Measurements from ENCODE around the gene HYLS1.
"Not testable (repeated sequence)": the region's sequence is repeated elsewhere in the genome, so short reads cannot be mapped to it uniquely, and the experiment has no call there.

HYLS1 gene, protein sequence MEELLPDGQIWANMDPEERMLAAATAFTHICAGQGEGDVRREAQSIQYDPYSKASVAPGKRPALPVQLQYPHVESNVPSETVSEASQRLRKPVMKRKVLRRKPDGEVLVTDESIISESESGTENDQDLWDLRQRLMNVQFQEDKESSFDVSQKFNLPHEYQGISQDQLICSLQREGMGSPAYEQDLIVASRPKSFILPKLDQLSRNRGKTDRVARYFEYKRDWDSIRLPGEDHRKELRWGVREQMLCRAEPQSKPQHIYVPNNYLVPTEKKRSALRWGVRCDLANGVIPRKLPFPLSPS

DNA sequence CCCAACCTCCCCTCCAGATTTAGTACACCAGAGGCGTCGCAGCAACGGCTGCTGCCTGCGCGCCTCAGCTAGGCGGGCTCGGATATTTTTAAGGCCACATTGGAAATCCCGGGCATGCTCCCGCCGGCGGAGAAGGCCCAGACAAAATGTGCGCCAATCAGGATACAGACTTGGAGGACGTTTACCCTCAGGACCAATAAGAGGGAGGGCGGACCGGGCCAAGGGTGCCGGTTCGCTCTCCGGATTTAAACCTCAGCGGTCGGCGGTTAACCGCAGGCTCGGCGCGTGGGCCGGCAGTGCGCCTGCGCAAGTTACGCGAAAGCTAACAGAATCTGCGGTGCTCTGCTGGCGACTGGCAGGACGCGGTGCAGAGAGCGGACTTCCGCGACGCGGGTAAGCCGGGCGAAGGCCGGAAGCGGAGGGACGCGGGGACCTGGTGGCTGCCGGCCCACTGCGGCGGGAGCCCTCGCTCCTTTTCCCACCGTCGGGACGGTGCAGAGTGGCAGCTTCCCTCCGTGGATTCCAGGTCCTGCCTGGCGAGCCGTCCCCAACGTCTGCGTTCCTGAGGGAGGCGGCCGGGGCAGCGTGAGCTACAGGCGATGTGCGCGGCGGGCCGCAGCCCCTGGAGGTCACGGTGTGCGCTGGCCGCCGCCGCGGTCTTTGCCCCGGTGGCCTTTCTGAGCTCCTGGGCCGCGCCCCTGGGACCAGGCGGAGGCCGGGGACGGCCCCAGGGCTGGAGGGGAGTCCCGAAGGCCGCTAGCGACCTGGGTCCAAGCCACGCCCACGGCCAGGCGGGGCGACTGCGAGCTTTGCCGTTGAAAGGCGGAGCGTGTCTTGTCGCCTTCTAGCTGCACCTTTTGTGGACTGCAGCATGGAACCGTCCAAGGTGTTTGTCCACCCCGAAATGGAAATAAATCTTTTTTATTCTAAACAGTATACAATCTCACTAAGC, at the start of gene HYLS1:
HYLS1 (plus strand) TSS at position 296 of the 952 bp plus-strand sequence. CDS start 11,701 bp downstream, outside the sequence.
- DNase-seq (ENCODE audit: low spot score): peak; percentile 91

DNA sequence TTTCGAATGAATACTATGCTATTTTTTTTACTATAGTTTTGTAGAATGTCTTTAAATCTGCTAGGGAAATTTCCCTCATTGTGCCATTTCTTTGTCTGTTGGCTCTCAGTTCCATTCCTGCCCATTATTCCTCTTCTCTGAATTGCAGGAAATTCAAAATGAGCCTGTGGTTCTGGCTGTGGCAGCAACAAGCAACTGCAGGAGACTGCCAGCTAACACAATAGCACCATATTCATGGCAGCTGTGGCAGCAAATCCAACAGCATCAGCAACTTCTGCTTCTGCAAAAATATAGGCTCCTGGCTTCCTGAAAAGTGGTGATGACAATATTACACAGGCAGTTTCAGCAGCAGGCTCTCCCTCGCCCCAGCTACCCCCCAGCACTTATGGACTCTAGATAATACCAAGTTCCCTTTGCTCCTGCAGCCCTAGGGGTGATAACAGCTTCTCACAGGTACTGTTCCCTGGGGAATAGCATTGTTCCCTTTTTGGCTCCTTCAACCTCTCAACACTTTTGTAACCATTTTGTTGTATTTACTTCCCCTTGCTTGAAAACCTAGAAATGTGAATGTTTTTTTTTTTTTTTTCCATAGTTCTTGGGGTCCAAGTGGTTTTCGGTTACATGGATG, 45.0 kb upstream of the HYLS1 start:
- no peak for DNase-seq (ENCODE audit: low spot score)

DNA sequence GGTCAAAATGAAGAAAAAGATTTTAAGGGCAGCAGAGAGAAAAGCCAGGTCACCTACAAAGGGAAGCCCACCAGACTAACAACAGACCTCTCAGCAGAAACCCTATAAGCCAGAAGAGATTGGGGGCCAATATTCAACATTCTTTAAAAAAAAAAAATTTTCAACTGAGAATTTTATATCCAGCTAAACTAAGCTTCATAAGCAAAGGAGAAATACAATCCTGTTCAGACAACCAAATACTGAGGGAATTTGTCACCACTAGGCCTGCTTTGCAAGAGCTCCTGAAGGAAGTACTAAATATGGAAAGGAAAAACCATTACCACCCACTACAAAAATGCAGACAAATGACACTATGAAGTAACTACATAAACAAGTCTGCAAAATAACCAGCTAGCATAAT, 41.3 kb upstream of the HYLS1 start:
- no peak for DNase-seq (ENCODE audit: low spot score)

DNA sequence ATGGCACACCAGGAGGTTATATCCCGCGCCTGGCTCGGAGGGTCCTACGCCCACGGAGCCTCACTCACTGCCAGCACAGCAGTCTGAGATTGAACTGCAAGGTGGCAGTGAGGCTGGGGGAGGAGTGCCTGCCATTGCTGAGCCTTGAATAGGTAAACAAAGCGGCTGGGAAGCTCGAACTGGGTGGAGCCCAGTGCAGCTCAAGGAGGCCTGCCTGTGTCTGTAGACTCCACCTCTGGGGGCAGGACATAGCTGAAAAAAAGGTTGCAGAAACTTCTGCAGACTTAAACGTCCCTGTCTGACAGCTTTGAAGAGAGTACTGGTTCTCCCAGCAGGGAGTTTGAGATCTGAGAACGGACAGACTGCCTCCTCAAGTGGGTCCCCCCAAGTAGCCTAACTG, 29.8 kb upstream of the HYLS1 start:
- not testable (repeated sequence) for DNase-seq (ENCODE audit: low spot score)

DNA sequence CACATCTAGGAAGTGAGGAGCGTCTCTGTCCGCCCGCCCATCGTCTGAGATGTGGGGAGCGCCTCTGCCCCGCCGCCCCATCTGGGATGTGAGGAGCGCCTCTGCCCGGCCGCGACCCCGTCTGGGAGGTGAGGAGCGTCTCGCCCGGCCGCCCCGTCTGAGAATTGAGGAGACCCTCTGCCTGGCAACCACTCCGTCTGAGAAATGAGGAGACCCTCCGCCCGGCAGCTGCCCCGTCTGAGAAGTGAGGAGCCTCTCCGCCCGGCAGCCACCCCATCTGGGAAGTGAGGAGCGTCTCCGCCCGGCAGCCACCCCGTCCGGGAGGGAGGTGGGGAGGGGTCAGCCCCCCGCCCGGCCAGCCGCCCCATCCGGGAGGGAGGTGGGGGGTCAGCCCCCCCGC, 24.7 kb upstream of the HYLS1 start:
- DNase-seq (ENCODE audit: low spot score): not testable (repeated sequence)

DNA sequence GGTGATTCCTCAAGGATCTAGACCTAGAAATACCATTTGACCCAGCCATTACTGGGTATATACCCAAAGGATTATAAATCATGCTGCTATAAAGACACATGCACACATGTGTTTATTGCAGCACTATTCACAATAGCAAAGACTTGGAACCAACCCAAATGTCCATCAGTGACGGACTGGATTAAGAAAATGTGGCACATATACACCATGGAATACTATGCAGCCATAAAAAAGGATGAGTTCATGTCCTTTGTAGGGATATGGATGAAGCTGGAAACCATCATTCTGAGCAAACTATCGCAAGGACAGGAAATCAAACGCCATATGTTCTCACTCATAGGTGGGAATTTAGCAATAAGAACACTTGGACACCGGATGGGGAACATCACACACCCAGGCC, 22.1 kb upstream of the HYLS1 start:
- not testable (repeated sequence) for DNase-seq (ENCODE audit: low spot score)

DNA sequence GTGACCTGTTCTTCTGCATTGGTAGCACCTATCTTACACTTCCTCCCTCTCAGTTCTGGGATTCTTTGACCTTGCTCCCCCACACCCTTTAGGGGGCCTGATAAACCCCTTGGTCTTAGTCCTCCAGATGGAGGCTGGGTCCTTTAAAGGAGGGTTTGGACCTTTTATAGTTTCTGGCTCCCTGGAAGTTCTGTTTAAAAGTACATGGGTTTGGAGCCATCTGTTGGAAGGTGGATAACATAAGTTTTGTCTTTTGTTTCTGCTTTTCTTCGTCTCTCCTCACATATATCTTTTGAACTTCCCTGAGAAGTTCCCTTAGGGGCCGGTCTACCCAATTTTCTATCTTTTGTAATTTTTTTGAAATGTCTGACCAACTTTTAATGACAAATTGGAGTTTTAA, 17.9 kb upstream of the HYLS1 start:
- no peak for DNase-seq (ENCODE audit: low spot score)

DNA sequence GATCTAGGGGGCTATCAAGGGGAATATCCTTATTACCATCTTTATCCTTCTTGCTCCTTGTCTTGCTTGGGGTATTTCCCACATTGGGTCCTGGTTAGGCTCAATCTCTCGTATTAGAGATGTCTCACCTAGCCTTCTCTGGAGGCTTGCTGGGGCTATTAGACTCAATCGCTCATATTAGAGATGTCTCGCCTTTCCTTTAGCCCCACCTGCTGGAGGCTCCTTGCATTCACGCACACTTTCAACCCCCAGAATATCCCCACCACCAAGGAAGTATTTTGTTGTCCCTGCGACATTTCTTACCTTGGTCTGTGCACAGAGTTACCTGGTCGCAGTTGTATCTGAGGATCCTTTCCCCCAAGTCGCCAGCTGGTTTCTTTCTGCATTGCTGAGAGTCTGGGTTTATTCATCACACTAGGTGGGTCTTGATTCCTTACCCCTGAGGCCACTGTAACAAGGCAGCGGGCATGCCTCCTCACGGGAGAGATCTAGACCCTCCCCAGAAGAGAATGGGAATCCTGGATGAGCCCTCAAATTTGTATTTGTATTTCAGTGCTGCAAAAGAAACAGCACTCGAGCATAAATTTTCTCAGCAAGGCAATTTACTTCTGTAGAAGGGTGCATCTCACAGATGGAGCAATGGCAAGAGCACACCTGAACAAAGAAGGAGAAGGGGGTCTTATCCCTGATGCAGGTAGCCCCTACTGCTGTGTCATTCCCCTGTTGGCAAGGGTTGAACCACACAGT, 15.9 kb upstream of the HYLS1 start:
- no peak for DNase-seq (ENCODE audit: low spot score)

DNA sequence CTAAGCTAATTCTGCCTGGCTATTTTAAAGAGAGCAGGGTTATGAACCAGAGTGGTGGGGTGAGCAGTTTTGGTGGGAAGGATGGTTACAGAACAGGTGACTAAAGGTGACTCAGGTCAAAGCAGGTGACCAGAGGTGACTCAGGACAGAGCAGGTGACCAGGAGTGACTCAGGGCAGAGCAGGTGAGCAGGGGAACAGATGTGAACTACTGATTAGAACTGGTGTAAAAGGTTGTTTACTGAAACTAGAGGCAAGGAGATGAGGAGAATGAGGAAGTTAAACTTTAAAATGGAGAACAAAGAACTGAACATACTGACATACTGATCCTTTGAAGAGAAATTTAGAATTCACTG, 15.4 kb upstream of the HYLS1 start:
- no peak for DNase-seq (ENCODE audit: low spot score)

DNA sequence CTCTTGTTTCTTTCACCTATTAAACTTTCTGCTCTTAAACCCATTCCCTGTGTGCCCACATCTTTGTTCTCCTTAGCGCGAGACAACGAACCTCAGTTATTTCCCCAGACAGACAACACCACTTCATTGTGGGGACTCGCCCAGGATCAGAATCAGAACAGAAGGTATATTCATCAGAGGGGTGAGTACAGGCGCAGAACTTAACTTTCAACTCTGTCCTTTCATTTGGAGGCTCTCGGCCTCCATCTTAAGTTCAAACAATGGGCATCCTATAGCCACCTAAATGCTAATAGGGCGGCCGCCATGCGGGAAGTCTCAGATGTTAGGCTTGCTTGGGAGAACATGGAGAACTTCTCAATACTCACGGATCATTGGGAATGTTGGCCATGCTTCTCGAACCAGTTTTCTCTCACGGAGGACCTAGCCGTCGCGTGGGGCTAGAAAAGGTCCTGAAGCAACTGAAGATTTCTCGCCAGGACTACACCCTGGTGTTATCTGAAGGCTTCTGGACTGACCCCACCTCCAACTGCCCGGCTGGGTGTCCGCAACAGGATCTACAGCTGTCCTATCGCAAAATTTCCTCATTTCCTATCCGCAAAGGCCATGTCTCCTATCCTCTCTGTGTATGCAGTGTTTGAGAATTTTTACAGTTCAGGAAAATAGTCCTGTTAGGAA, 13.4 kb upstream of the HYLS1 start:
- DNase-seq (ENCODE audit: low spot score): peak; percentile 62

DNA sequence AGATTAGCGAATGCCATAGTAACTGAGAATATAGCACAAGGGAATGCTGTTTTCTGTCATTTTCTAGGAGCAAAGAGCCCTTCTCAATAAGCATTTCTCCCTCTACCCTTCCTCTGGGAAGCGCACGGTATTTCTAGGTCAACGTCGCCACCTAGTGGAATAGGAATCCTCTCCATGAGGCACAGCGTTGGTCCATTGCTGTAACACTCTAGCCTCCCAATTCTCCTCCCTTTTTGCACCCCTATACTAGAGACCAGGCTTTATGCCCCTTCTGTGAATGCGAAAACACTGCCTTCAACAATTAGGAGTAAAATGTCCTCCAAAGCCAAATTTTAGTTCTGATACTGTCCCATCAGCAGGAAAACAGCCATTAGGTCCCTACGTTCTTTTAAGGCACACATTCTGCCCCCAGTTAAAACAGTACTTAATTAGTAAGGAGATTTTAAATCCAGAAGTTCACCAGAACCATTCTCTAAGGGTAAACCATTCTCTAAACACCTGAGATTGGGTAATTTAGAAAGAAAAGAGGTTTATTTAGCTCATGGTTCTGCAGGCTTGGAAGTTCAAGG, 12.8 kb upstream of the HYLS1 start:
- DNase-seq (ENCODE audit: low spot score): peak; percentile 56

DNA sequence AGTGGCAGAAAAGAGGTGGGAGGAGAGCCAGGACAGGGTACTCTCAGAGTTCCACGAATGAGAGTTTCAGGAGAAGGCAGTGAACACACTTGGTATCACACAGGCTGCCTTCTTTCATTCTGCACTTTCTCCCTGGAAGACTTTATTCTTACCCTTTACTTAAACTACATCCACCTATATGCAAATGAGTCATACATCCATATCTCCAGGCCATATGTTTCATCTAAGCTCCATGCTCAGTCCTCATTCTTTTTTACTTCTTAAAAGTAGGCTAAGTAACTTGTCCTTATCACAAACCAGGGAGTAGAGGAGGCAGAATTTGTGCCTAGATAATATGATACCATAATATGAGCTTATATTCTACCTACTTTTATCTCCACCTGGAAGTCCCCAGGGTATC, 6.2 kb upstream of the HYLS1 start:
- DNase-seq (ENCODE audit: low spot score): no peak

DNA sequence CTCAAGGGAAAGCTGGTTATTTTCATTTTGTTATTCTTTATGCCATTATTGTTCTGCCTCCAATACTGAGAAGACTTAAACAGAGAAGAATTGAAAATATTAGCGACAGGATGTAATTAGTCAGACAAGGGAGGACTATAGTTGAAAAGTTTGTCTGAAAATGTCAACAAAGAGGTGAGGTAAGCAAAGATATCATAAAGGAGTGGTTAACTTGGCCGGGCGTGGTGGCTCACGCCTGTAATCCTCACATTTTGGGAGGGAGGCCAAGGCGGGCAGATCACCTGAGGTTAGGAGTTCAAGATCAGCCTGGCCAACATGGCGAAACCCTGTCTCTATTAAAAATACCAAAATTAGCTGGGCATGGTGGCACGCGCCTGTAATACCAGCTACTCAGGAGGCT, 4.1 kb upstream of the HYLS1 start:
- DNase-seq (ENCODE audit: low spot score): no peak

DNA sequence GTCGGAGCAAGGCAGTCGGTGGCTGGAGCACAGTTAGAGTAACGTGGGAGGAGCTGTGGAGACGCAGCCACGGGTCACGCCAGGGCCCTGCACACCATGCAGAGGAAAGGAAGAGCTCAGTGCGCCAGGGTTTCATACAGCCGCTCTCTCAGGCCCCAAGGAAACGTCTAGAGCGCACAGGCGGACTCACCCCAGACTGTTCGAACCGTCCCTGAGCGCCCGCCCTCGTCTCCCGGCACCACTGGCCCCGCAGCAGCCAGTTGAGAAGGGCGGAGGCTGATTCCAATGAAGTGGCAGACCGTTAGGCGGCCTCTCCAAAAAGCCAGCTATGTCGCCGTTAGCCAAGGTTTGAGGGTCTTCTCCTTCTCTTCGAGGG, 483 bp upstream of the HYLS1 start:
- peak; percentile 17 for DNase-seq (ENCODE audit: low spot score)

DNA sequence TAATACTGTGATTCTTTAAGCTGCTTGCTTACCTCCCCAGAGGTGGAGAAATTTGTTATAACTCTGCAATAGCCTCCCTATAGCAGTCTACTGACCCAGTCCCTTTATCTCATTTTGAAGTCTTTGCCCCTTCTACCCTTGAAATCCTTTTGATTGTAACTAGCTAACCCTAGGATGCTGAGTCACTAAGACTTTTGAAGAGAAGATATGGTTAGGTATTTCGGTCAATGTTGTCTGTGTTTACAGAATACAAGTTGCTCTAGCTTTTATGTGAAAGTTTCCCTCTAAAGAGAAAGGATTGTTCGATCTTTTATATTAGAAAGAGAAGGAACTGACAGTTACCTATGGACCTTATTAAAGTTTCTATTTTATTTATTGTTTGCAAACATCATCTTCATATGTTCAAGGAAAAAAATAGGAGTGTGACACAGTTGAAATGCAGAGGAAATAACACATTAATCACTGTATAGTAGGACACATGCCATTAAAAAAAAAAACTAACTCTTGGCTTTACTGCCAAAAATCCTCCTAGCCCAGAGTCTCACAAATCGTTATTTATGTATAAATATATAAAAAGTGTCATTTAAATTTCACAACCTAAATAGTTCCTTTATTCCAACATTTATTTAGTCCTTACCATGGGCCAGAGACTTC, 3.1 kb downstream of the HYLS1 start:
- no peak for DNase-seq (ENCODE audit: low spot score)

DNA sequence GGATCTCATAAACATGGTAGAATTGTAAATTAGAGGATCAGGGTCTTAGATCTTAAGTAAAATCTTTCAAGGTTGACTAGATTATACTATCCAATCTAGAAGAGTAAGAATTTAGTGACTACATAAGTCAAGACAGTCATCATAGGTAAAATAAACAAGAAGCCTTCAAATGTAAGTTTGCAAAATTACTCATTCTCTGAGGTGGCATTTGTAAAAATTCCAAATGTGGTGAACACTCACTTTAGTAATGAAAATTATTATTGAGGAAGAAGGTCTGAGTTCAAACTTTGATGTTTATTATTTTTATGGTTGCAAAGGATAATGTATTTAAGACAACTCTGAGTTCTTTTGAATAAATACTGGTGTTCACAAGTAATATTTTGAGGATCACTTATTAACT, 4.6 kb downstream of the HYLS1 start:
- no peak for DNase-seq (ENCODE audit: low spot score)

DNA sequence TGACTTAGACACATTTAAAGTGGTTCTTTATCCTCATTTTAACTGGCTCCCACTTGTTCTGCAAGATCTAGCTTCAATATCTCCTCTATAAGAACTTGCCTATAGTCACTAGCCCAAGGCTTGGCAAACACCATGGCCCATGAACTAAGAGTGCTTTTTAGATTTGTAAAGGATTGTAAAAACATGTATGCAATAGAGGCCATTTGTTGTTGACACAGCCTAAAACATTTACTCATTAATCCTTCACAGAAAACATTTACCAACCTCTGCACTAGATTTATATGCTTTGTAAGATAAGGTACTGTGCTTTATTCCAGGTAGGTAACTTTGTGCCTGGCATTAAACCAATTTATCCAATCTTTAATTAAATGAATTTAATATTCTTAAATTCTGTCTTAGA, 5.5 kb downstream of the HYLS1 start:
- no peak for DNase-seq (ENCODE audit: low spot score)

DNA sequence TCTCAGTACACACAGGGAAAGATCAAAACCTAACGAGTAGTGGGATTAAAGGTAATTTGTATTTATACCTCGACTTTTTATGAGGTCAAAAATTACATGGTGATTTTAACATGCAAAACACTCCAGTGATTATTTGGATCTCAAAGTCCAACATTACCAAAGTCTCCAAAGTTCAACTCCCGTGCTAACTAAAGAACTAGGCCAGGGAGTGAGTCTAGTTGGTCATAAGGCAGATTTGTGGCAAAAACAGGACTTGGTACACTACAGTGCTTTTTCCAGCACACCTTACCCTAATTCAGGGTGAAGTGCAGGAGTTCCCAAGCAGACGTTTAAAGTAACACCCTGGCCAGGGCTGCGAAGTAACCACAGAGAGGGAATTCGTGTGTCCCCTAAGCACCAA, 14.4 kb downstream of the HYLS1 start:
- DNase-seq (ENCODE audit: low spot score): no peak

DNA sequence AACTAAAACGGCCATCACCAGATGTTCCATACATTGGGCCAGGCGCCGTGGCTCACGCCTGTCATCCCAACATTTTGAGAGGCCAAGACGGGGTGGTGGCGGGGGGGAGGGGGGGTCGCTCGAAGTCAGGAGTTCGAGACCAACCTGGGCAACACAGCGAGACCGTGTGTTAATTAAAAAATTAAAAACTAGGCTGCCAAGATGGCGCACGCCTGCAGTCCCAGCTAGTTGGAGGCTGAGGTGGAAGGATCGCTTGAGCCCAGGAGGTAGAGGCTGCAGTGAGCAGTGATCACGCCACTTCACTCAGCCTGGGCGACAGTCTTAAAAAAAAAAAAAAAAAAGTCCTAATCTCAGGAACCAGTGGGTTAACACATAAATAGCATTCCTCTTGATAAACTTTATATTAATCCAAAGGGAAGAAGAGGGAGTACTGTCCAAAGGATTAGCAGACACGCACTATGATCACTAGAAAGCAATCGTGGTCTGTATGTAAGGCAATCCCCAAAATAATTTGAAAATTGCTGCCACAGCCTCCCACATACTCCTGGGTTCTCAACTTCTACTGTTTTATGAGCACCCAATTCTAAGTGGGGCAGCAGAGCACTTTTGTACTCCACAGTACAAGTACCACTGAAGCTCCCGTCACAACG, 14.9 kb downstream of the HYLS1 start:
- no peak for DNase-seq (ENCODE audit: low spot score)
